ENCODE results near the gene PSMB4.

GRCh38 chr1:151356696-151357095, 42.7 kb upstream of the PSMB4 start:
- TF ChIP-seq, protein P1, sequence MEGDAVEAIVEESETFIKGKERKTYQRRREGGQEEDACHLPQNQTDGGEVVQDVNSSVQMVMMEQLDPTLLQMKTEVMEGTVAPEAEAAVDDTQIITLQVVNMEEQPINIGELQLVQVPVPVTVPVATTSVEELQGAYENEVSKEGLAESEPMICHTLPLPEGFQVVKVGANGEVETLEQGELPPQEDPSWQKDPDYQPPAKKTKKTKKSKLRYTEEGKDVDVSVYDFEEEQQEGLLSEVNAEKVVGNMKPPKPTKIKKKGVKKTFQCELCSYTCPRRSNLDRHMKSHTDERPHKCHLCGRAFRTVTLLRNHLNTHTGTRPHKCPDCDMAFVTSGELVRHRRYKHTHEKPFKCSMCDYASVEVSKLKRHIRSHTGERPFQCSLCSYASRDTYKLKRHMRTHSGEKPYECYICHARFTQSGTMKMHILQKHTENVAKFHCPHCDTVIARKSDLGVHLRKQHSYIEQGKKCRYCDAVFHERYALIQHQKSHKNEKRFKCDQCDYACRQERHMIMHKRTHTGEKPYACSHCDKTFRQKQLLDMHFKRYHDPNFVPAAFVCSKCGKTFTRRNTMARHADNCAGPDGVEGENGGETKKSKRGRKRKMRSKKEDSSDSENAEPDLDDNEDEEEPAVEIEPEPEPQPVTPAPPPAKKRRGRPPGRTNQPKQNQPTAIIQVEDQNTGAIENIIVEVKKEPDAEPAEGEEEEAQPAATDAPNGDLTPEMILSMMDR (IDR thresholded peaks at IDR 0.05): no peak
- TF ChIP-seq POLR2A (IDR thresholded peaks at IDR 0.05): no peak

Data from lower leg skin (tissue), 3 donors.